ENCODE measurements around the gene PPP6R2. TPM values are rescaled to one million over a fixed set of nuclear protein-coding genes. Genes with fewer than 3 reads are reported as not detected.

The PPP6R2 gene
- total RNA-seq, 1 experiment from 2014 or later, result 47.8 TPM

DNA sequence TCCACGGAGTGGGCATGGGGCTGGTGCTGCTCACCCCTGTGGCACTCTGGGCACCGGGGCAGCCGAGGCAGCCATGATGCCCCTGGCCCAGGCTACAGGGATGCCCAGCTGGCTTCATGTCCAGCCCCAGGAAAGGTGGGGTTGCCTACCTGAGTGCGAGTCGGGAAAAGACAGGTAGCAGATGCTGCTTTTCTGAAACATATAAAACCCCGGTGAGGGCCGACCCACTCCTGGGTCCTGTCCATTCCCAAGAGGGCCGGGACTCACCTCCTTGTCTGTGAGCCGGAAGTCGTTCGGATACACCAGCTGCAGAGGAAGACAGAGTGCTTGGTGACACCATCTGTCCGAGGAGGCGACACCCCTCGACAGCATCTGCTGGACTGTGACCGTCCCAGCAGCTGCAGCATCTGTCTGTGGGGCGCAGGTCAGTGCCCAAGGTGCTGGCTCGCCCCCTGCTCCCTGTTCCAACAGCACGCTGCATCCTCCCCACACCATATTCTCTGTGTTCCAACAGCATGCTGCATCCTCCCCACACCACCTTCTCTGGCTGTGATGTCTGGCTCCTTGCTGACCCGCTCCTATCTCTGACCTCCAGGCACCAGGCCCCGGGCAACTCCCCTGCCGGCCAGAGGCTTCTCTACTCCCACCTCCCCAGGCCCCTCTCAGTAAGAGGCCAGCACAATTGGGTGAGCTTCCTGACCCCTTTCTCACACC, 24.3 kb upstream of the PPP6R2 start:
- Mint-ChIP-seq H3K4me1 (peaks cover 5% of the 10 kb centered on the region), H3K4me3 (no peak overlapping the region), H3K36me3 (no peaks in the 10 kb centered on the region), H3K27me3 (ENCODE audit: low read depth) (no peaks in the 10 kb centered on the region; the same call in 1 of the 2 replicates), H3K27ac (no peak overlapping the region), H3K9me3 (no peaks in the 10 kb centered on the region)
- CTCF ChIA-PET, result interaction anchor here (3.3 kb wide), 1 partner anchor 23 kb away, joined by 14 read pairs; no protein-coding TSS in a partner anchor
- DNase-seq (ENCODE audit: low spot score) (no peak), ATAC-seq (no peak)
- TF ChIP-seq, protein P1, sequence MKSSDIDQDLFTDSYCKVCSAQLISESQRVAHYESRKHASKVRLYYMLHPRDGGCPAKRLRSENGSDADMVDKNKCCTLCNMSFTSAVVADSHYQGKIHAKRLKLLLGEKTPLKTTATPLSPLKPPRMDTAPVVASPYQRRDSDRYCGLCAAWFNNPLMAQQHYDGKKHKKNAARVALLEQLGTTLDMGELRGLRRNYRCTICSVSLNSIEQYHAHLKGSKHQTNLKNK (CRISPR knock-in tag; IDR thresholded peaks at IDR 0.05), result no peak
- no peak for TF ChIP-seq SOX15 (CRISPR knock-in tag; IDR thresholded peaks at IDR 0.05)
- TF ChIP-seq GRHL2 (CRISPR knock-in tag; IDR thresholded peaks at IDR 0.05; ENCODE audit: insufficient replicate concordance, severe bottlenecking), result no peak
- TF ChIP-seq, protein P2, sequence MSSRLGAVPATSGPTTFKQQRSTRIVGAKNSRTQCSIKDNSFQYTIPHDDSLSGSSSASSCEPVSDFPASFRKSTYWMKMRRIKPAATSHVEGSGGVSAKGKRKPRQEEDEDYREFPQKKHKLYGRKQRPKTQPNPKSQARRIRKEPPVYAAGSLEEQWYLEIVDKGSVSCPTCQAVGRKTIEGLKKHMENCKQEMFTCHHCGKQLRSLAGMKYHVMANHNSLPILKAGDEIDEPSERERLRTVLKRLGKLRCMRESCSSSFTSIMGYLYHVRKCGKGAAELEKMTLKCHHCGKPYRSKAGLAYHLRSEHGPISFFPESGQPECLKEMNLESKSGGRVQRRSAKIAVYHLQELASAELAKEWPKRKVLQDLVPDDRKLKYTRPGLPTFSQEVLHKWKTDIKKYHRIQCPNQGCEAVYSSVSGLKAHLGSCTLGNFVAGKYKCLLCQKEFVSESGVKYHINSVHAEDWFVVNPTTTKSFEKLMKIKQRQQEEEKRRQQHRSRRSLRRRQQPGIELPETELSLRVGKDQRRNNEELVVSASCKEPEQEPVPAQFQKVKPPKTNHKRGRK (CRISPR knock-in tag; IDR thresholded peaks at IDR 0.05; ENCODE audit: borderline replicate concordance), result no peak
- TF ChIP-seq, protein P3, sequence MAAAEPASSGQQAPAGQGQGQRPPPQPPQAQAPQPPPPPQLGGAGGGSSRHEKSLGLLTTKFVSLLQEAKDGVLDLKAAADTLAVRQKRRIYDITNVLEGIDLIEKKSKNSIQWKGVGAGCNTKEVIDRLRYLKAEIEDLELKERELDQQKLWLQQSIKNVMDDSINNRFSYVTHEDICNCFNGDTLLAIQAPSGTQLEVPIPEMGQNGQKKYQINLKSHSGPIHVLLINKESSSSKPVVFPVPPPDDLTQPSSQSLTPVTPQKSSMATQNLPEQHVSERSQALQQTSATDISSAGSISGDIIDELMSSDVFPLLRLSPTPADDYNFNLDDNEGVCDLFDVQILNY (CRISPR knock-in tag; IDR thresholded peaks at IDR 0.05), result no peak
- POLR2A ChIA-PET, result no interaction called here

DNA sequence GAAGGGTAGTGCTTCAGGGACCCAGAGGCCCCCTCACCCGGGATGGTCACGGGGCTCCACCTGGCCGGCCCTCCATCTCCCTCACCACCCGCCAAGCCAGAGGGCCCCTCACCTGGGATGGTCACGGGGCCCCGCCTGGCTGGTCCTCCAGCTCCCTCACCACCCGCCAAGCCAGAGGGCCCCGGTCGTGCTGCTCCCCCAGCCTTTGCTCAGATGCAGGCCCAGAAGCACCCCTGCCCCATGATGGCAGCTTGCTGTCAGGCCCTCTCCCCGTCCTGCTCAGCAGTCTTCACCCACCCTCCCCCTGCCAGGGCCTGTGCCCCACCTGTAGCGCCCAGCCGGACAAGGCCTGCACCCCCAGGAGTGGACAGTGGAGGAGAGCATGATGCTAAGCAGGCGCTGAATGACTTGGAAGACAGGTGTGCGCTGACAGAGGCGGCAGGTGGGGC, 23.6 kb upstream of the PPP6R2 start:
- Mint-ChIP-seq H3K9me3 (no peaks in the 10 kb centered on the region), H3K36me3 (no peaks in the 10 kb centered on the region), H3K27me3 (ENCODE audit: low read depth) (peaks cover under 1% of the 10 kb centered on the region), H3K27ac (no peak overlapping the region), H3K4me1 (peaks cover 1% of the 10 kb centered on the region), H3K4me3 (no peak overlapping the region)
- ATAC-seq (no peak), DNase-seq (ENCODE audit: low spot score) (no peak)
- ChIA-PET CTCF (interaction anchor here (3.3 kb wide), 1 partner anchor 22 kb away, joined by 14 read pairs; no protein-coding TSS in a partner anchor), POLR2A (no interaction called here)
- TF ChIP-seq ZNF121 (CRISPR knock-in tag; IDR thresholded peaks at IDR 0.05), result no peak
- no peak for TF ChIP-seq MLX (CRISPR knock-in tag; IDR thresholded peaks at IDR 0.05)
- no peak for TF ChIP-seq ZNF396 (CRISPR knock-in tag; IDR thresholded peaks at IDR 0.05; ENCODE audit: borderline replicate concordance)
- TF ChIP-seq, protein P4, sequence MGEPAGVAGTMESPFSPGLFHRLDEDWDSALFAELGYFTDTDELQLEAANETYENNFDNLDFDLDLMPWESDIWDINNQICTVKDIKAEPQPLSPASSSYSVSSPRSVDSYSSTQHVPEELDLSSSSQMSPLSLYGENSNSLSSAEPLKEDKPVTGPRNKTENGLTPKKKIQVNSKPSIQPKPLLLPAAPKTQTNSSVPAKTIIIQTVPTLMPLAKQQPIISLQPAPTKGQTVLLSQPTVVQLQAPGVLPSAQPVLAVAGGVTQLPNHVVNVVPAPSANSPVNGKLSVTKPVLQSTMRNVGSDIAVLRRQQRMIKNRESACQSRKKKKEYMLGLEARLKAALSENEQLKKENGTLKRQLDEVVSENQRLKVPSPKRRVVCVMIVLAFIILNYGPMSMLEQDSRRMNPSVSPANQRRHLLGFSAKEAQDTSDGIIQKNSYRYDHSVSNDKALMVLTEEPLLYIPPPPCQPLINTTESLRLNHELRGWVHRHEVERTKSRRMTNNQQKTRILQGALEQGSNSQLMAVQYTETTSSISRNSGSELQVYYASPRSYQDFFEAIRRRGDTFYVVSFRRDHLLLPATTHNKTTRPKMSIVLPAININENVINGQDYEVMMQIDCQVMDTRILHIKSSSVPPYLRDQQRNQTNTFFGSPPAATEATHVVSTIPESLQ (CRISPR knock-in tag; IDR thresholded peaks at IDR 0.05), result no peak
- no peak for TF ChIP-seq ZNF425 (CRISPR knock-in tag; conservative IDR thresholded peaks at IDR 0.05)
- TF ChIP-seq ESRRA (CRISPR knock-in tag; IDR thresholded peaks at IDR 0.05; ENCODE audit: borderline replicate concordance), result no peak
- TF ChIP-seq GABPB1 (CRISPR knock-in tag; IDR thresholded peaks at IDR 0.05), result no peak
- TF ChIP-seq, protein P5, sequence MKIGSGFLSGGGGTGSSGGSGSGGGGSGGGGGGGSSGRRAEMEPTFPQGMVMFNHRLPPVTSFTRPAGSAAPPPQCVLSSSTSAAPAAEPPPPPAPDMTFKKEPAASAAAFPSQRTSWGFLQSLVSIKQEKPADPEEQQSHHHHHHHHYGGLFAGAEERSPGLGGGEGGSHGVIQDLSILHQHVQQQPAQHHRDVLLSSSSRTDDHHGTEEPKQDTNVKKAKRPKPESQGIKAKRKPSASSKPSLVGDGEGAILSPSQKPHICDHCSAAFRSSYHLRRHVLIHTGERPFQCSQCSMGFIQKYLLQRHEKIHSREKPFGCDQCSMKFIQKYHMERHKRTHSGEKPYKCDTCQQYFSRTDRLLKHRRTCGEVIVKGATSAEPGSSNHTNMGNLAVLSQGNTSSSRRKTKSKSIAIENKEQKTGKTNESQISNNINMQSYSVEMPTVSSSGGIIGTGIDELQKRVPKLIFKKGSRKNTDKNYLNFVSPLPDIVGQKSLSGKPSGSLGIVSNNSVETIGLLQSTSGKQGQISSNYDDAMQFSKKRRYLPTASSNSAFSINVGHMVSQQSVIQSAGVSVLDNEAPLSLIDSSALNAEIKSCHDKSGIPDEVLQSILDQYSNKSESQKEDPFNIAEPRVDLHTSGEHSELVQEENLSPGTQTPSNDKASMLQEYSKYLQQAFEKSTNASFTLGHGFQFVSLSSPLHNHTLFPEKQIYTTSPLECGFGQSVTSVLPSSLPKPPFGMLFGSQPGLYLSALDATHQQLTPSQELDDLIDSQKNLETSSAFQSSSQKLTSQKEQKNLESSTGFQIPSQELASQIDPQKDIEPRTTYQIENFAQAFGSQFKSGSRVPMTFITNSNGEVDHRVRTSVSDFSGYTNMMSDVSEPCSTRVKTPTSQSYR (CRISPR knock-in tag; IDR thresholded peaks at IDR 0.05), result no peak
- TF ChIP-seq ZNF219 (CRISPR knock-in tag; IDR thresholded peaks at IDR 0.05; ENCODE audit: borderline replicate concordance), result no peak
- TF ChIP-seq, protein P6, sequence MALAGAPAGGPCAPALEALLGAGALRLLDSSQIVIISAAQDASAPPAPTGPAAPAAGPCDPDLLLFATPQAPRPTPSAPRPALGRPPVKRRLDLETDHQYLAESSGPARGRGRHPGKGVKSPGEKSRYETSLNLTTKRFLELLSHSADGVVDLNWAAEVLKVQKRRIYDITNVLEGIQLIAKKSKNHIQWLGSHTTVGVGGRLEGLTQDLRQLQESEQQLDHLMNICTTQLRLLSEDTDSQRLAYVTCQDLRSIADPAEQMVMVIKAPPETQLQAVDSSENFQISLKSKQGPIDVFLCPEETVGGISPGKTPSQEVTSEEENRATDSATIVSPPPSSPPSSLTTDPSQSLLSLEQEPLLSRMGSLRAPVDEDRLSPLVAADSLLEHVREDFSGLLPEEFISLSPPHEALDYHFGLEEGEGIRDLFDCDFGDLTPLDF (CRISPR knock-in tag; IDR thresholded peaks at IDR 0.05), result no peak
